PFSK-1 (cell line): ENCODE results near the gene MLPH.

Source experiments
- FOXP2 ChIP-seq: optimal IDR thresholded peaks from 2 replicates; pipeline ENCODE3; 2011; ENCODE audit warnings: borderline replicate concordance, control low read depth, inconsistent platforms; ENCODE audit not compliant: insufficient read depth; ENCODE audit errors: extremely low read length, extremely low read depth
- POLR2AphosphoS5 ChIP-seq: IDR thresholded peaks from 2 replicates; pipeline ENCODE4 v1.6.1; 2012; ENCODE audit warnings: low read depth, mild to moderate bottlenecking, control low read depth, low read length, moderate library complexity
- REST ChIP-seq, 2 experiments: IDR thresholded peaks; 2 replicates each; pipeline versions ENCODE4 v1.6.1 to v1.8.0; 2011 to 2012; ENCODE audit warnings: low read depth in 2 of 2, low read length in 2 of 2, control low read depth in 1 of 2, inconsistent platforms in 1 of 2, mild to moderate bottlenecking in 1 of 2, moderate library complexity in 1 of 2; ENCODE audit not compliant: insufficient read depth in 1 of 2
- SIN3A ChIP-seq: IDR thresholded peaks from 2 replicates; pipeline ENCODE4 v1.6.1; 2012; ENCODE audit warnings: mild to moderate bottlenecking, low read length, moderate library complexity, borderline replicate concordance; ENCODE audit not compliant: insufficient read depth
- TAF1 ChIP-seq: IDR thresholded peaks from 2 replicates; pipeline ENCODE4 v1.6.1; 2012; ENCODE audit warnings: low read length, control low read depth, borderline replicate concordance; ENCODE audit not compliant: insufficient read depth

Gene MLPH

GRCh38 chr2:237600205-237600846, 113.3 kb downstream of the MLPH start:
- no peak for TF ChIP-seq POLR2AphosphoS5
- no peak for TF ChIP-seq FOXP2
- TF ChIP-seq TAF1 = no peak
- TF ChIP-seq SIN3A = no peak
- TF ChIP-seq REST (IDR thresholded peaks at IDR 0.05; ENCODE audit: insufficient read depth in 1 of 2, low read depth in 2 of 2, low read length in 2 of 2) = no peak

GRCh38 chr2:237601453-237602116, 114.5 kb downstream of the MLPH start:
- no peak for TF ChIP-seq FOXP2
- TF ChIP-seq TAF1 = no peak
- TF ChIP-seq POLR2AphosphoS5 = no peak
- TF ChIP-seq SIN3A = no peak

GRCh38 chr2:237602409-237602808, 115.4 kb downstream of the MLPH start:
- TF ChIP-seq REST (IDR thresholded peaks at IDR 0.05; ENCODE audit: insufficient read depth in 1 of 2, low read depth in 2 of 2, low read length in 2 of 2) = no peak

GRCh38 chr2:237603049-237603717, 116.1 kb downstream of the MLPH start:
- TF ChIP-seq SIN3A (no peak), POLR2AphosphoS5 (no peak), REST (IDR thresholded peaks at IDR 0.05; ENCODE audit: insufficient read depth in 1 of 2, low read depth in 2 of 2, low read length in 2 of 2) (no peak), FOXP2 (no peak), TAF1 (no peak)

- TF ChIP-seq REST (IDR thresholded peaks at IDR 0.05; ENCODE audit: insufficient read depth in 1 of 2, low read depth in 2 of 2, low read length in 2 of 2) = 0 out of 4 replicates have a peak, but pooled peaks of 1 of the 2 experiments have one; percentile 30
- no peak for TF ChIP-seq POLR2AphosphoS5
- TF ChIP-seq SIN3A = peak; percentile 81; the same call in 1 of the 2 replicates
Observed at GRCh38 chr2:237603718-237604362, 116.8 kb downstream of the MLPH start.
